Stimulated activated naive CD4-positive, alpha-beta T cell treated with Interleukin-2 at 50 U/mL for 16 hours (primary cell): ENCODE results near the gene SMOC1.
"Not testable (repeated sequence)": the region's sequence is repeated elsewhere in the genome, so short reads cannot be mapped to it uniquely, and the experiment has no call there.

Source experiments
- DNase-seq: peaks from one replicate; lab custom pipeline; 2025; lab: John Stamatoyannopoulos, UW

SMOC1 gene

DNA sequence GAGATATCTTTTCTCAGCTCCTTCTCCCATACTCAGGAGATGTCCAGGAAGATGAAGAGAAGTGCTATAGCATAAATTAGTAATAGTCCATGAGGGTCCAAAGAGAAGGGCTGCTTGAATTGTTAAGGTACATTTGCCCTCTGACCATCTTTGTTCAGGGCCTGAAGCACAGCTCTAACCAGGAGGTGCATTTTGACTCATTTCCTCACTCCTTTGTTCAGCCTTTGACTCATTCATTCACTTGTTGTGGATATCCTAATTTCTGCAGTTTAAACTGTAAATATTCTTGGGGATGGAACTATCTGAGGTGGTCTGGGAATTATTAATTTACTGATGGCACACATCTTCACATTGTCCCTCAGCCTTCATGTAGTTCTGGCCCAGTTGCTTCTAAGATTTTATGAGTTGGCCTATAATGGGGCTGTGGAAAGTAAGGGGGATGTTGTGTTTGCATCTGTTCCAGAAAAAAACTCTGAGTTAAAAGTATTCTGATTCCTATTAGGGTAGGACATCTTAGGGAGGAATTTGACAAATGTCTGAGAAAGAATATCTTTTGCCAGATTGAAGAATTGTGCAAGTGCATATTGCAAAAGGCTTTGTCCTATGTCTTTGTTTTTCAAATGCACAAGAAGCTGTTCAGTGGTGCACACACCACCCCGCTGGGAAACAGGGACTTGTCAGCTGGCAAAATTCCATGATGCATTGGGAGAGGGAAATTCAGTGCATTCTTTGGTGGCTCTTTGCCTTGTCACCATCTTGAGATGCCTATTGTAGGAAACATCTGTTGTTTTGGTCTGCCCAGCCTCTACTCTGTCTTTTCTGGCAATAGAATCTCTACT lies 22.1 kb downstream of the SMOC1 start:
- no peak for DNase-seq

DNA sequence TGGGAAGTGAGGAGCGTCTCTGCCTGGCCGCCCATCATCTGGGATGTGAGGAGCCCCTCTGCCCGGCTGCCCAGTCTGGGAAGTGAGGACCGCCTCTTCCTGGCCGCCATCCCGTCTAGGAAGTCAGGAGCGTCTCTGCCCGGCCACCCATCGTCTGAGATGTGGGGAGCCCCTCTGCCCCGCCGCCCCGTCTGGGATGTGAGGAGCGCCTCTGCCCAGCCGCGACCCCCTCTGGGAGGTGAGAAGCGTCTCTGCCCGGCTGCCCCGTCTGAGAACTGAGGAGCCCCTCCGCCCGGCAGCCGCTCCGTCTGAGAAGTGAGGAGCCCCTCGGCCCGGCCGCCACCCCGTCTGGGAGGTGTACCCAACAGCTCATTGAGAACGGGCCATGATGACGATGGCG lies 23.8 kb downstream of the SMOC1 start:
- DNase-seq = not testable (repeated sequence)

DNA sequence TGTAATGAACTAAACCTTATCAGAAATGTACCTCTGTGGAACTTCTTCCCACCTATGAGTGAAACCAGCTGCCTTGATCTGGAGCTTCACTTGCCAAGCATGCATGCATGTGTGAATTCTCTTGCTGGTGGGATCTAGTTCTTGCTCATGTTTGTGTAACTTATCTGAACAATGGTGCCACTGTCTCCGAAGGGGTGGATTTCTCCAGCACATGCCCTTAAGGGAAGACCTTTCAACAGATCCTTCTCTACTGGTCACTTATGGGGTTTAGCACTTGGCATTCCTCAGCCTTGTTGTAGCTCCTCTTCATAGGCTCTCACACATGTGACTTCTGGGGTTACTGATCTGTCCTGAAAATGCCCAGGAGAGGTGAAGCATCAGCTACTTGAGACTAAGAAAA lies 25.0 kb downstream of the SMOC1 start:
- no peak for DNase-seq

DNA sequence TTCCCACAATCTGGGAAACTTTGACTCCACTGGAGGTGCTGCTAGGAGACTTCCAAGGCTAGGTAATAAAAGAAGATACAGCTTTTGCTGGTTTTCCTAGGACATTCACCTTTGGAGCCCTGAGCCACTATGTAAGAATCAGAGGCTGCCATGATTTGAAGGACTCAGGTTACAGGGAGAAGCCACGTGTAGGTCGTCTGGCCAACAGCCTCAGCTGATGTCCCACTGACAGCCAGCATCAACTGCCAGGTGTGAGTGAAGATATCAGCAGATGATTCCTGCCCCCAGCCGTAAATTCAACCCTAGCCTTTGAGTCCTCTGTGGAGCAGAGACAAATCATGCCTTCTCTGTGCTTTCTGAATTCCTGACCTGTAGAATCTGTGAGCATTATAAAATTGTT lies 27.0 kb downstream of the SMOC1 start:
- DNase-seq = no peak

DNA sequence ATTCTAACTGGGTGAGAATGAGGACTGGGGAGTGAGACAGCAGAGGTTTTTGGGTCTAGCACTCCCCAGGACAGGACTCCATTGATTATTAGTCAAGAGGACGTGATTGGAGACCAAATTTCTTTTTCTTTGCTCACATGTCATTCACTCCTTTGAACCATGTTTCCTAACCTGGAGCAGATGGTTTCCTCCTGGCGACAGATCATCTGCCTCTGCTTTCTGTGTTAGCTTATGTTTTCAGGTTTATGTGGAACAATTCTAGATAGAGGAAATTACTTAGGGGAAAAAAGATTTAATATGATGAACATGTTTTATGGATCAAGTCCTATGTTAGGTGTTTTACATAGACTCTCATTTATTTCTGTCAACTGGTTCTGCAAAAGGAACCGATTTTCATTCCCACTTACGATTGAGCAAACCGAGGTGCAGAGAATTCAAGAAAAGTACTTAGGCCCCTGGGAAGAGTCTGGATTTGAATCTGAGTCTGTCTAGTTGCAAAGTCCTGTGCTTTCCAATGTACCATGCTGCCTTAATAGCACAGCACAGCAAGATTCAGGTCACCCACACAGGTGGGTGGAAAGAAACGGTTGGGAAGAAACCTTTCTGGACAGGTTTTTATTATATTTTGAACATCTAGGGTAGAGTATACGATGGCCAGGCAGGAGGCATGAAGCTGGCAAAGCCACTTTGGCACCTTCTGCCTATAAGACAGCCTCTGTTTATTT lies 30.8 kb downstream of the SMOC1 start:
- no peak for DNase-seq

DNA sequence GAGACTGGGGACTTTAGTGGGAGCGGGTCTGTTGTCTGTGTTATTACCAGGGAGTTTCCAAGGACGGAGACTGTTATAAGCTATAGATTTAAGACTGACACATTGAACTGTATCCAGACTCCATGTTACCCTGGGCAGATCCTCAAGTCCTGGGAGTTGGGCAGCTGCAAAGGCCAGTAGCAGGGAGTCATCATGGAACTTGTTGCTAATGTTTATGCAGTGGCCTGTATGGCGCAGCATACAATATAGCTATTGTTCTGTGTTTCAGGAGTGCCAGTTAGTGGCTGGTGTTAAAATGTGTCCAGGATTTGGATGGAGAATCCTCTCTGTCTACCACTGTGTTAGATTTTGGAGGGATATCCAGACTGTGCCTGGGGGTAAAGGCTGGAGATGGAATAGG lies 31.7 kb downstream of the SMOC1 start:
- no peak for DNase-seq

DNA sequence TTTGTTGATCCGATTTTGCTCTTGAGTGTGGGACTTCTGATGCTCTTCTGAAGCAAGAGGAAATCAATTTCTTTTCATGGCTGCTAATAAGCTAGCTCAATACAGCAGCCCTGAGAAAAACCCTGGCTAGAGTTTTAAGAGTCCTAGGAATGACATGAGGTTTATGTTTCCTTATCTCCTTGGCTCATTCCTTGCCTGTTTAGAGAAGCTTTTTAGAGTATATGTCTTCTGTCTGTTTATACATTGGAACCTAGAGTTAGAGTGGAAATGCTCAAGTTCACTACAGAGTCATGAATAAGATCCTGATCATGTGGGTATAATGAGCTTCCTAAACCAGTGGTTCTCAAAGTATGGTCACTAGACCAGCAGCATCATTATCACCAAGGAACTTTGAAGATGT lies 34.5 kb downstream of the SMOC1 start:
- no peak for DNase-seq

DNA sequence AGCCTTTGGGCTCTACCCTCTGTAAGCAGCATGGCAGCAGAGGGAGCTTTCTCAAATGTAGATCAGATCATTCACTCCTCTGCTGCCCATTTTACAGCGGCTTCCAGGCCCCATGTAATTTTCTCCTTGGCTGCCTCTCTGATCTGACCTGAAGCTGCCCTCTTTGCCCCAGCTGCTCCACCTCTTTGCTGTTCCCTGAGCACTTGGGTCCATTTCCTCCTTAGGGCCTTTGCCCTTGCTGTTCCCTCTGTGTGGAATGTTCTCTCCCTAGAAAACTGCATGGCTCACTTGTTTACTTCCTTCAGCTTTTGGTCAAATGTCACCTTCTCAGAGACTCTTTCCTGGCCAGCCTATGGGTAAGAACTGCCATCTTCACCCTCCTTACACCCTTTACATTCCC lies 37.2 kb downstream of the SMOC1 start:
- DNase-seq = no peak

DNA sequence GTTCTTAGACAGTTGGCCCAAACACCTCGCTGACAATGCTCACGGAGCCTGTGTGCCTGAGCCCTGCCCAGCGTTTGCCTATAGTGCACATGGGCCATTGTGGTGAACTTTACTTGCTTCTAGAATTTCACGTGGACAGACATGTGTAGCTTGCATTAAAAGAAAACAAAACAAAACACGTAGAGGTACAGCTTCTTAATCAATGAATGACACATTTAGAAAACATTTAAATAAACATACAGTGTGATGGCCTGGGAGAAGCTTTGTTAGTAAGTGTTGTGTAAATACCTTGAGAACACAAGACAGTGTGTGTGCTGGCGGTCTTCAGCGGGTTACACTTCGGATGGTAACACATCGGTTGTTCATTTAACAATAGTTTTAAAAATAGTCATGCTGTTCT lies 38.1 kb downstream of the SMOC1 start:
- DNase-seq = no peak

DNA sequence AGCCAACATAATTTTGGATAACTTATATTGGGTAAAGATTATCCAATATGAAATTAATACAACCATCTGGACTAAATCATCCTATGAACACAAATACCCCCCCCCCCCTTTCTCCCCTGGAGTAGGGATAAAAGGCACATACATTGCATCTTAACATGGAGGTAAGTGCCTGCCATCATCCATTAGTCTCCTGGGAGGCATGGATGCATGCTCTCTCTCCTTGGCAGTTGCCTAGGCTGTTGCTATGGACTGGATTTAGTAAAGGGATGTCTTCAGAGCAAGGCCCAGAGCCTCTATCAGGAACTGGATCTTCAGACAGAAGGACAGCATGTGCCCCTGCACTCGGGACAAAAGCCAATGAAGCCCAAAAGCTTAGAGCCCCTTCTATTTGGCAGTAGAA lies 40.6 kb downstream of the SMOC1 start:
- DNase-seq = no peak

DNA sequence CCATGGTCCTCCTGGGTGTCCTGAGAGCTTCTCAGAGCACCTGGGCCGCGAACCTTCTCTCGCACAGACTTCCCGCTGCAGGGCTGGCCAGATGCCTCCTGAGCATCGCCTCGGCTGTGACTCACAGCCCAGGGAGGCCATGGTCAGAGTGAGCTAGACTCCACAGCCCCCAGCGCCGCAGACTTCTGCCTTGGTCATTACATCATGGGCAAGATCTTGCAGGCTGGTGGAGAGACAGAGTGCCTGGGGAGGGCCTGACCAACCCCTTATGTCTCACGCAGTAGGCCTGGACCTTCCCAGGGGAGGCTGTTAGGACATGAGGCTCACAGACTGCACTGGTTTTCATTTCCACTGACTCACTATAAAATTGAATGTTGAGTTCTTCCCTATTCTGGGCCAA lies 41.8 kb downstream of the SMOC1 start:
- DNase-seq = no peak

DNA sequence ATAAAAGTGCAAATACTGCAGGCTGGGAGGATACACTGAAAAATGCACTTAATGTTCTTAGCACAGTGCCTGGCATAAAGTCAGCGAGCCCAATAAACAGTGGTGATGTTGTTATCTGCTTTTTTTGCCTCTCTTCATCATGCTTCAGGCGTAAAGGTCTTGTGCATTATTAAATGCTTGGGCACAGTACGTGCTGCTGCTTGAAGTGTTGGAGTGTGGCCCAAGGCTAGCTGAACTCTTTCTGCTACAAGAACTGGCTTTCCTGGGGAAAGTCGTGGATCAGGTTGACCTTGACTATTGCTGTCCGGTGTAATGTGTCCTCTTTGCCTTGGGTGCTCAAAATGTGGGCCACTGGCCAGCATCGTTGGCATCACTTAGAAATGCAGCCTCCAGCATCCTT lies 43.0 kb downstream of the SMOC1 start:
- no peak for DNase-seq

DNA sequence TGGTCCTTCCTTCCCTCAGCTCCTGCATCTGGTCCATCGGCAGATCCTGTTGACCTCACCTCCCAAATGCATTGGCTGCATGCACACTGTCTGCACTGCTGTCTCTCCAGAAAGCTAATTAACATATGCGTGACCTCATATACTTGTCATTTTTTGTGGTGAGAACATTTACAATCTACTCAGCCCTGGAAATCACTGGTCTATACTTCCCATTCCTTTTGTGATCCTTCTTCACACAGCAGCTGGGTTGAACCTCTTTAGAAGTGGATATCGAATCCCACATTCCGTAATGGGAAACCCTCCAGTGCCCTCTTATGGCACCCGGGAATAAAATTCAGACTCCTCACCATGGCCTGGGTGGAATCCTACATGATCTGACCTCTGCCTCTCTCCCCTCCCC lies 45.0 kb downstream of the SMOC1 start:
- DNase-seq = no peak

DNA sequence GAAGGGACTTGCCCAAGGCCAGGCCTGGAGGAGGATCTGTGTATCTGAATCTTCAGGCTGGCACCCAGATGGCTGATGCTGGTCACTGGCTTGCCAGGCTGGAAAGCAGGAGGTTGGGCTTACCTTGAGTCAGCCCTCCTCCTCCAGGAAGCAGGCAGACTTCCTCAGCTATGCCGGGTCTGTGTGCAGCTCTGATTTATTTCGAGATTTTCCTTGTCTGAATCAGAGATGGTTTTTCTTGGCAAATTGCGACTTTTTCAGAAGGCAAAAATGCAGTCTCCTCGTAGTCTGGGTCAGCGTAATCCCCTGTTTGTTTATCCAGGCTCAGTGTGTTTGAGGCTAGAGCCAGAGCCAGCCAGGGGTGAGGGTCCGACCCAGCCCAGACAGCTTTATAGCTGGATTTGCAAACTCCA lies 48.9 kb downstream of the SMOC1 start:
- DNase-seq = no peak

DNA sequence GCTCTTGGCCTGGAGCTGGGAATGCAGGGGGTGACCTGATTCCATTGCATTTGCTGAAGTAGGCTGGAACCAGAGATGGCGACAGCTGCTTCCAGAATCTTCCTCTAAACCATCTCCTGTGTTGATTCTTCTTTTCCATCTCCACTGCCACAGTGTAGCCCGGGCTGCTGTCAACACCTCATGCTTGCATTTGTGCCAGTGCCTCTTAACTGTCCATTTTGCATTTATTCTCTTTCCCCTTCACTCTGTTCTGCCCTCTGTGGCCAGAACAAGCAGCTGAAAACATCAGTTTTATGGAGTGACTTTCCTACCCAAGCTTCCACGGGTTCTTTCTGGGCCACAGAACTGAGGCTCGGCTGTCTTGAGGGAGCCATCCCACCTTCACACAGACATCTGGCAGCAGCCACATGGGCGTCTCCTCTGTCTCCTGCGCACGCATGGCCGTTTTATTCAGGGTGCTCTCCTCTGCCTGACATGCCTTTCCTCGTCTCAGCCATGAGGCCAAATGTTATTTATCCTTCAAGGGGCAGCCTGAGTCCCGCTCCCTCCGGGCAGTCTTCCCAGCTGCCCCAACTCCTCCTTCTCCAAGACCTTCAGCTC lies 51.7 kb downstream of the SMOC1 start:
- no peak for DNase-seq

DNA sequence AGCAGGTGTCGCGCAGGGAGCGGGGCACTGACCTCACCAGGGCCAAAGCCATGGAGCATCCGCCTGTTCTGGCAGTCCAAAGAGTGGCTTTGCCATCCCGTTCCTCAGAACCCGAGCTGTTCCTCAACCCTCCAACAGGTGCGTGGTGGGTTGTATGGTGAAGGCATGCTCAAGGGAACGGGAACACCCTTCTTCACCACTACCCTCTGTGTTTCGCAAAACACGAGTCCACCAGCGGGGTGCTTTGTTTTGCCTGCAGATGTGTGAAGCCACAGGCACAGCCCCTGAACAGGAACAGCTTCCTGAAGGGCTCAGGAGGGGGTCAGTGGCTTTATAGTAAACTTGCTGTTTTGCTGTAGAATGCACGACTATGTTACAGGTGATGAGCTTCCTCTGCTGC lies 52.7 kb downstream of the SMOC1 start:
- DNase-seq = no peak

DNA sequence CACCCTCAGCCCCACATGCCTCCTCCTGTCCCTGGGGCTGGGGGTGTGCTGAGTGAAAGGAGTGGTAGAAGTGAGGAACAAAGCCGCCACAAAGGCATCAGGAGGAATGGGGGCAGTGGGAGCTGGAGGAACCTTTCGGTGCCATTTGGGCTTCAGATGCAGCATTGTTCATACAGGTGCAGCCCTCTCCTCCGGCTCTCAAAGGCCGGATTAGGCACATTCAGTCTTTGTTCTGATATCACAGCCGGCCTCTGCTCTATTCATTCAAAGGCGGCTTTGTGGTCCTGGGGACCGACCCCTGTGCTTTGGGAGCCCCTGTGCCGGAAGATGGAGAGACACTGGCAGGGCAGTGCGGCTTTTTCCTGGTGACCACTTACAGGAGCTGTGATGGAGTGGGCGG lies 53.2 kb downstream of the SMOC1 start:
- DNase-seq = no peak

DNA sequence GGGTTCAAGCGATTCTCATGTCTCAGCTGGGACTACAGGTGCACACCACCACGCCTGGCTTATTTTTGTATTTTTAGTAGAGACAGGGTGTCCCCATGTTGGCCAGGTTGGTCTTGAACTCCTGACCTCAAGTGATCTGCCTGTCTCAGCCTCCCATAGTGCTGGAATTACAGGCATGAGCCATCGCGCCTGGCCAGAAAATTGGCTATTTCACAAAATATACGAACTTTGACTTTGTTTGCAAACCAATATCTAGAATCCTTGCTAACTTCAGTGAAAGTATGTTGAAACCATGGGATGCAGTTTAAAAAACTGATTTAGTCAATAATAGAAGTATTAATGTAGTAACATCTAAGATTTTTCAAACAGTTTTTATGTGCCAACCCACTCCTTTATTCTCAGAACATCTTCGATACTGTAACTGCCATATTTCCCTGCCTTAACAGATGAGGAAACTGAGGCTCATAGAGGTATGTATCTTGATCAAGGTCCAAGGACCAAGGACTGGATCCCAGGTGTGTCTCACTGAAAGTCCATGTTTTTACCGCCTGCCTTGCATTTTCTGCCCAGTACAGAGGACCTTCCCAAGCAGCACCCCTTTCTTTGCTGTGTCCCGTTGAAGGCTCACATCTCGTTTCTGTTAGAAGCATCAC lies 54.5 kb downstream of the SMOC1 start:
- DNase-seq = no peak

DNA sequence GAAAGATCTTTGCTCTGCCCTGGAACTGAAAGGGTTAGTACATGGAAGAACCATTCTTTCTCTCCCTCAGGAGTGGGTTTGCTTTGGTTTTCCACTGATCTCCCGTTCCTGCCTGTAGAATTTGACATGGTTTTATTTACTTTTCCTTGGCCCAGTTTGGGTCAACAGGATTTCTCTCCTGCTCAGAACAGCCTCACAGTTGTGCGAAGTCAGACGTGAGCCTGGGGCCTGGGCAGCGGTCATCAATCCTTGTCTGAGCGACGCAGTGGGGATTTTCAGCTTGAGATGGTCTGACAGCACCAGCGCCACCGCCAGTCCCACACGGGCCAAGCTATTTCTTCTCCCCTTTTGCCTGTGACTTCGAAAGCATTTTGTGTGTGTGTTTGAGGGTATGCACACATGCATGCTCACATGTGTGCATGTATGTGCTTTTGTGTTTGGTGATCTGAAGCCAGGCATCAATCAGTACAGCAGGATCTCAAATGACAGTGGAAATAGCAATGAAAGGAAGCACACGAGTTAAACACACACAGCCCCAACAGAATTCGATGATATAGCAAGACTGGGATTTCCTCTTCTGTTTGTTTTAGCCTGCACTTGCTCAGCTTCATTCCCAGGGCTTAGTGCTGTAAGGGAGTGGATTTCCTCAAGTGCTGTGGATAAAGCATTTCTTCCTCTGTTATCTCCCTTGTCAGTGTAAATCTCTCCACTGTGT lies 58.3 kb downstream of the SMOC1 start:
- no peak for DNase-seq

DNA sequence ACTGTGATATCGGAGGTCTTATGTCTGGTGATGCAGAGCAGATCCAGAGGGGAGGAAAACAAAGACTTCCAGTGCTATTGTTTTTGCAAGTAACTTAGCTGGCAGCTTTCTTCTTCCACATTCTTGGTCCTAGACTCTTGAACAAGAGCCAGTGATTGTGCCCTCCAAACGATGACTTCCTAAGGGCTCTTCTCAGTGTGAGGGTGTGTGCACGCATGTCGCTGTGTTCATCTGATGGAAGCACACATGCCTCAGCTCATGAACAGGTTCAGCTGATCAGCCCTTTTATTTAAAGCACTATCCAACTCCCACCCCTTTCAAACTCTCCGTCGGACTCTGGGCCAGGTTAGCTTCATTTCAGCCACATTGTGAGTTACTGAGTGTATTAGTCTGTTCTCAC lies 59.5 kb downstream of the SMOC1 start:
- DNase-seq = no peak

DNA sequence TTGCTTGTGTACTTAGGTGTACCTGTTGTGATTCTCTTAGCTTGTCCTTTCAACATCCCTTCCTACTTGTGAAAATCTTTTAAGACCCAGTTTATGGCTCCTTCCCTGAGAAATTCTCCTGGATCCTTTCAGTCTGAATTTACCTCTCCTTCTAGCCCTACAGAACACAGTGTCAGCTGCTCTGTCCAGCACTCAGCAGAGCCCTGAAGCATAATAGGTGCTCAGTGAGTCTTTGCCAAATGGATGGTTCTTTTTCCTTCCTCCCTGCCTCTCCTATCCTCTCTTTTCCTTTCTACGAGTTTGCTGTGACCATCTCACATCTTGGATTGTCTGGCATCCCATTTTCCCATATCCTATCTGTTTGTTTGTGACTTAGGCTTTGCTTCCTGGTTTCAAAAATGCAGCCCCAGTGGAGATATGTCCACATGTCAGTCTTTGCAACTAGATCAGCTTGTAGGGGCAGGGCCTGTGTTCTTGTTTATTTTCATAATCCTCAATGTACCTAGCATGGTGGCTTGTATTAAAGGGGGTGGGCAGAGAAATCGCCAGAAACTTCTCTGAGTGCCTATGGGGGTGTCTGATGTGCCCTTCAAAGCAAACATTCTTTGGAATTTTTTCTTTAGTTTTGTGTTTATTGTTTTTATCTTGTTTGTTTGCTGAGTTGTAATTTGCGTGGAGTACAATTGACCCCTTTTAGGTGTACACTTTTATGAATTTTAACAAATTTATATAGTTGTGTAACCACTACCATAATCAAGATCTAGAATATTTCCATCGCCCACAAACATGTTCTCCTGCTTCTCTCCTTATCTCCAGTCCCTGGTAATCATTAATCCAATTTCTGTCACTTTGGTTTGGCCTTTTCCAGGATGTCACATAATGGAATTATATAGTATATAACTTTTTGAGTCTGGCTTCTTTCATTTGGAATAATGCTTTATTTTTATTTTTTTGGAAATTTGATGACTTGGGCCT lies 62.8 kb downstream of the SMOC1 start:
- DNase-seq = no peak
